HG03342 (cell line): ENCODE results near the gene FMNL1.
"Not testable (repeated sequence)": the region's sequence is repeated elsewhere in the genome, so short reads cannot be mapped to it uniquely, and the experiment has no call there.

Experiments
- ATAC-seq: cut with Tn5 transposase; IDR thresholded peaks from one replicate; pipeline ENCODE4 v1.9.1; 2021; ENCODE audit warnings: mild to moderate bottlenecking, moderate library complexity; ENCODE audit not compliant: unreplicated experiment

Gene FMNL1, protein sequence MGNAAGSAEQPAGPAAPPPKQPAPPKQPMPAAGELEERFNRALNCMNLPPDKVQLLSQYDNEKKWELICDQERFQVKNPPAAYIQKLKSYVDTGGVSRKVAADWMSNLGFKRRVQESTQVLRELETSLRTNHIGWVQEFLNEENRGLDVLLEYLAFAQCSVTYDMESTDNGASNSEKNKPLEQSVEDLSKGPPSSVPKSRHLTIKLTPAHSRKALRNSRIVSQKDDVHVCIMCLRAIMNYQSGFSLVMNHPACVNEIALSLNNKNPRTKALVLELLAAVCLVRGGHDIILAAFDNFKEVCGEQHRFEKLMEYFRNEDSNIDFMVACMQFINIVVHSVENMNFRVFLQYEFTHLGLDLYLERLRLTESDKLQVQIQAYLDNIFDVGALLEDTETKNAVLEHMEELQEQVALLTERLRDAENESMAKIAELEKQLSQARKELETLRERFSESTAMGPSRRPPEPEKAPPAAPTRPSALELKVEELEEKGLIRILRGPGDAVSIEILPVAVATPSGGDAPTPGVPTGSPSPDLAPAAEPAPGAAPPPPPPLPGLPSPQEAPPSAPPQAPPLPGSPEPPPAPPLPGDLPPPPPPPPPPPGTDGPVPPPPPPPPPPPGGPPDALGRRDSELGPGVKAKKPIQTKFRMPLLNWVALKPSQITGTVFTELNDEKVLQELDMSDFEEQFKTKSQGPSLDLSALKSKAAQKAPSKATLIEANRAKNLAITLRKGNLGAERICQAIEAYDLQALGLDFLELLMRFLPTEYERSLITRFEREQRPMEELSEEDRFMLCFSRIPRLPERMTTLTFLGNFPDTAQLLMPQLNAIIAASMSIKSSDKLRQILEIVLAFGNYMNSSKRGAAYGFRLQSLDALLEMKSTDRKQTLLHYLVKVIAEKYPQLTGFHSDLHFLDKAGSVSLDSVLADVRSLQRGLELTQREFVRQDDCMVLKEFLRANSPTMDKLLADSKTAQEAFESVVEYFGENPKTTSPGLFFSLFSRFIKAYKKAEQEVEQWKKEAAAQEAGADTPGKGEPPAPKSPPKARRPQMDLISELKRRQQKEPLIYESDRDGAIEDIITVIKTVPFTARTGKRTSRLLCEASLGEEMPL

GRCh38 chr17:45221081-45222013, at the start of gene FMNL1:
Gene FMNL1 (plus strand): TSS chr17:45221885. CDS start chr17:45222125, 240 bp downstream.
- ATAC-seq, result no peak

DNA sequence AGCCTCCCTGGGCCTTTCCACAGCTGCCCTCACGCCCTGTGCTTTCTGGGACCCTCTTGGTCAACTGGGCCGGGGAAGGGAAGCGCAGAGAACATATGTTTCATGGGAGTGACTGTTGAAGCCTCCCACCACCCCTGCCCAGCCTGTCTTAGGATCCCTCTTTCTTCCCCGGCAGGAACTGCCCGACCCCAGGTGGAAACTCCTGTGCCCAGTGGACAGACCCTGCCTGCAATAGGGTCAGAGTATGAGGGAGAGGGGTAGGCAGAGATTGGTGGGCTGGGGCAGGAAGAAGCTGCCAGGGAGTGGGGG, 49.5 kb upstream of the FMNL1 start:
- ATAC-seq, result no peak

DNA sequence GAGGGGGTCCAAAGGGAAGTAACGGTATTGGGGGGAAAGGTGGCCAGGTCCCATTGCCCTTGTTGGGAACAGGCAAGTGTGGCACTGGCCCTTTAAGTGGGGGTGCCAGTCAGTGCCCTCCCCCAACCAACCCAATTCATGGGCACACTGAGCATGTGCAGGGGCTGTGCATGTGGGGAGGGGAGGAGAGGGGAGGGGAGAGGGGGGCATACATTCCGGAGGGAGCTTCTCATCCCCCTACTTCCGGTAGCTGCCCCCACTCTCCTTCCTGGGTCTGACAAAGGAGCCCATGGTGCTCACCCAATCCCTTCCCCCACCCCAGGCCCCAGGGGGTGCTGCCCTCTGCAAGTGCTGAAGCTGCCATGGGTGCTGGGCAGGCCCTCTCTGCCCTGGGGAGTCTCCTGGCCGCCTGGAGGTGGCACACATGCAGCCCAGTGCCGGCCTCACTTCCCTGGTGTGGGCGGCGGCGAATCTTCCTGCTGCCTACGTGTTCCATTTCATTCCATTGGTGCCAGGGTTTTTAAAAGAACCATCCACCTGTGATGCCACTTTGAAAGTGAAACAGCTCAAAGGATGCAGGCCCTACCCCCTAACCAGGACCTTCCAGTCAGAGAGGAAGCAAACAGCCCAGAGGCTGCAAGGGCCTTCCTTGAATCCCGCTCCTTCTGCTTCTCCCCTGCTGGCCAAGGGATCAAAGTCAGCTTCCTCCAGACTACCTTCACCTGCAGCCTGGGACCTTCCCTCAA, 49.0 kb upstream of the FMNL1 start:
- no peak for ATAC-seq

- no peak for ATAC-seq
These were observed 45.9 kb upstream of the FMNL1 start for GRCh38 chr17:45175759-45176115.

GRCh38 chr17:45177563-45177962, 44.1 kb upstream of the FMNL1 start:
- ATAC-seq, result no peak

DNA sequence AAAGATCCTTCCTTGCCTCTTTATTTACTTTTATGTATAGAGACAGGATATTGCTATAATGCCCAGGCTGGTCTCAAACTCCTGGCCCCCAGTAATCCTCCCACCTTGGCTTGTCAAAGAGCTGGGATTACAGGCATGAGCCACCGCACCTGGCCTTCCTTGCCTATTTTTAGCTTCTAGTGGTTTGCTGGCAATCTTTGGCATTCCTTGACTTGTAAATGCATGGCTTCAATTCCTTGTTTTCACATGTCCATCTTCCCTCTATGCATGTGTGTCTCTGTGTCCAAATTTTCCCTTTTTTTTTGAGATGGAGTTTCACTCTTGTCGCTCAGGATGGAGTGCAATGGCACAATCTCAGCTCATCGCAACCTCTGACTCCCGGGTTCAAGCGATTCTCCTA, 37.5 kb upstream of the FMNL1 start:
- ATAC-seq, result no peak

DNA sequence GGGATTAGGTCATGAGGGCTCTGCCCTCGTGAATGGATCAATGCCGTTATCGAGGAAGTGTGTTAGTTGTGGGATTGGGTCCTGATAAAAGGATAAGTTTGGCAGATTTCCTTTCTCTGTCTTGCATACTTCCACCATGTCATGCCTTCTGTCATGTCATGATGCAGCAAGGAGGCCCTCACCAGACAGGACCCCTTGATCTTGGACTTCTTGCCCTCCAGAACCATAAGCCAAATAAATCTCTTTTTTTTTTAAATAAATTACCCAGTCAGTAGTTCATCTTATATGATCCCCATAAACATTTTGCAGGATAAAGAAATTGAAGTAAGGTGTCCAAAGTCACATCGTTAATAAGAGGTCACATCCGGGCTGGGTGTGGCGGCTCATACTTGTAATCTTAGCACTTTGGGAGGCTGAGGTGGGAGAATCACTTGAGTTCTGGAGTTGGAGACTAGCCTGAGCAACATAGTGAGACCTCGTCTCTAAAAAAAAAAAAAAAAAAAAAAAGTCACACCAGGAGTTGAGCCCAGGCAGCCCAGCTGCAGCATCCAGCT, 34.8 kb upstream of the FMNL1 start:
- ATAC-seq, result no peak

GRCh38 chr17:45189009-45189408, 32.7 kb upstream of the FMNL1 start:
- no peak for ATAC-seq

DNA sequence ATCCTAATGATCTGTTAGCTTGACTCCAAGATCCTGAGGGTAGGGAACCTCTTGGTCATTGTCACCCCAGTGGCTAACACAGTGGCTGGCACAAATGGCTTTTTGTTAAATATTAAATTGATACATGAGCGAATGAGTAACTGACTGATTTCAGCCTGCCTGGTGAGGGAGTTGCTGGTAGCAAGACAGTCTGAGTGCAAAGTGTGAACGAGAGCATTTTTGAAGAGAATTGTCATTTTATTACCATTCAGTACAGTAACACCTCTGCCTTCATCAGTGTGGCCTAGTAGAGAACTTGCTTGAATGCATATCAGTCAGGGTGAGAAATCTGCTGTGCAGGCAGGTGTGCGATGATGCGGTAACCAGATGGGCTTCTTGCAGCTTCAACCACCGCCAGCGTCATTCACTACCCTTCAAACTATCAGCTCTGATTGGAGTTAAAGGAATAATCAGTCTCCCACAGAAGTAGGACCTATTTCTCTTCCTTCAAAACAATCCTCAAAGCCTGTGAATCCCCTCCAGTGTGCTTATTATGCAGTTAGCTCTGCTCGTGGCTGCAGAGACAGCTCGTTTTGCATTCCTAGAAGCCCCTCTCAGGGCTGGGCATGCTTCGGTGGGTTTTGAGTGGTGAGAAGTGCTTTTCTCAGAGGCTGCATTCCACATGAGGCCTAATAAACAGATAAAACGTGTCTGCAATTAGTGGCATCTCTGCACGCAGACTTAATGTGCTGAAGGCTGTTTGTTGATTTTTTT, 31.0 kb upstream of the FMNL1 start:
- no peak for ATAC-seq

GRCh38 chr17:45195424-45195823, 26.3 kb upstream of the FMNL1 start:
- no peak for ATAC-seq

- no peak for ATAC-seq
These were observed 24.6 kb upstream of the FMNL1 start for GRCh38 chr17:45197108-45197507.

DNA sequence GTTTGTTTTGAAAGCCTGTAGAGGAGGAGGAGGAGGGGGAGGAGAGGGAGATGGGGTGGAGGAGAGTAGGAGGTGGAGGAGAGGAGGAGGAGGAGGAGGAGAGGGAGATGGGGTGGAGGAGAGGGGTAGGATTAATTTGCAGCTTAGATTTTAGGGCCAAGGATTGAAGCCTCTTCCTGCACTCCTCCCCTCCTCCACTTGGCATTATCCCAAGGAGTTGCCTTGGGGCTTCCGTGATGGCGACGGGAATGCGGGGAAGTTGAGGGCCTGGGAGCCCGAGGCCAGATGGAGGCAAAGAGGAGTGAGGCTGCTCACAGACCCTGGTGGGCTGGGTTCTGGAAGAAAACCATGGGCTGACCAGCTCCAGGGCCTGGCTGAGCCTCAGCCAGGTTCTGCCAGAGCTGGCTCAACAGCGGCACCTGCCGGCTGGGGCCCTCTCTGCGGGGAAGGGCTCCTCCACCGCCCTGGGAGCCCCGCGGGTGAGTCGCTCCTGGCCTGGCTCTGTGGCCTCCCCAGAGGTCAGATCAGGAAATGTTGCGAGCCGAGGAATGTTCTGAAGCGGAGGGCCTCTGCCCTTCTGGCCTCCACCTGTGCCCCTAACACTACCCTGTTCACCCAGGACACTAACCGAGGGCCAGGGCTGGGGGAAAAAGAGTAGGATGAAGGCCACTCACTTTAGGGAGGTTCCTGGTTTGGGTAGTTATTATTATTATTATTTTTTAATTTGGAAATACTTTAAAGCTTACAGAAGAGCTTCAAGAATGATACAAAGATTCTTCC, 23.9 kb upstream of the FMNL1 start:
- peak; percentile 82 for ATAC-seq

GRCh38 chr17:45200701-45201100, 21.0 kb upstream of the FMNL1 start:
- no peak for ATAC-seq

DNA sequence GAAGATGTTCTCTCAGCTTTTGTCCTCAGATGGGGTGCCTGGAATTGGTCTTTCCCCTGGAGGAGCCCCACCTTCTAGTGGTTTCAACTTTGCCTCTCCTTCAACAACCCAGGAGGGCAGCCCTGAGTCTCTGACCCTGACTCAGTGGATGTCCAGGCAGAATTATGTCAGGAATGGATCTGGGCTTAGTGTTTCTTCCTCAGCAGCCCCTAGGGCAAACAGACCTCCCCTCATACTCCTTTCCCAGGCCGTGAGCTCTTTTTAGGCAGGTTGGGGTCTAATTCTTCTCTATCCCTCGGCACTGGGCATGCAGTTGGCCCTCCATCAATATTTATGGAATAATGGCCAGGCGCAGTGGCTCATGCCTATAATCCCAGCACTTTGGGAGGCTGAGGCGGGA, 20.2 kb upstream of the FMNL1 start:
- ATAC-seq, result no peak

DNA sequence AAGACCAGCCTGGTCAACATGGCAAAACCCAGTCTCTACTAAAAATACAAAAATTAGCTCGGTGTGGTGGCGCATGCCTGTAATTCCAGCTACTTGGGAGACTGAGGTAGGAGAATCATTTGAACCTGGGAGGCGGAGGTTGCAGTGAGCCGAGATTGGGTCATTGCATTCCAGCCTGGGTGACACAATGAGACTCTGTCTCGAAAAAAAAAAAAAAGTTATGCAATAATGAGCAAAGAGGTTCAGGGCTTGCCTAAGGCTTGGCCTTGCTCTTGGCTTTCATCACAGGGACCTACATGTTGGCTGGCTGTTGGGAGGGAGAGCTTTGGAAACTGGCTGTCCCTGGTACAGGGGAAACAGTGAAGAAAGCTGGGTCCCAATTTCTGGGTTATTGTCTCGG, 19.8 kb upstream of the FMNL1 start:
- ATAC-seq, result not testable (repeated sequence)

- ATAC-seq, result no peak
These were observed 2.6 kb upstream of the FMNL1 start for GRCh38 chr17:45218895-45219661.

GRCh38 chr17:45220079-45220478, 1.6 kb upstream of the FMNL1 start:
- ATAC-seq, result no peak

- no peak for ATAC-seq
These were observed 266 bp downstream of the FMNL1 start for GRCh38 chr17:45222014-45222288.
